ENCODE results near the gene APOL2. TPM values are rescaled to one million over a fixed set of nuclear protein-coding genes. Genes with fewer than 3 reads are reported as not detected.

The APOL2 gene
- total RNA-seq, 4 donors from 2014 or later, result 15.3 to 21.8 (median 17.1) TPM

DNA sequence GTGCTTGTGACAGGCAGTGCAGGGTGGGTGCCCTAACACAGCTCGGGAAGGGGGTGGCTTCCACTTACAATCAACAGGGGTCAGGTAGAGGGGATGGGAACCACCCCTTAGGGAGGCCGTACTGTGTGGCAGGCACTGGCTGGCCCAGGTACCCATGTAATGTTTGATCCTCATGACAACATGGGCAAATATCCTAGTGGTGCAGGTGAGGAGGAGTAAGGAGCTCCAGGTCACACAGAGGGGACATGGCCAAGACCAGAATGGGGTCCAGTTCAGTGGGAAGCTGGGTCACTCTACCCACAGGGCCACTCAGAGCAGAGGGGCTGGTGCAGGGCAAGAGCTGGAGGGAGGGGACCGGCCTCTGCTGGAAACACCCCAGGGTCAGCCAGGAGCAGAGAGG, 40.8 kb downstream of the APOL2 start:
- Histone ChIP-seq H3K9me3 (no peaks in the 10 kb centered on the region), H3K27ac (no peak overlapping the region), H3K4me3 (no peak overlapping the region), H3K4me1 (peaks cover 39% of the 10 kb centered on the region), H3K27me3 (no peaks in the 10 kb centered on the region), H3K36me3 (no peaks in the 10 kb centered on the region)
- DNase-seq (ENCODE audit: low spot score in 2 of 2), result no peak
- TF ChIP-seq POLR2AphosphoS5 (IDR thresholded peaks at IDR 0.05) (no peak), POLR2A (IDR thresholded peaks at IDR 0.05) (no peak), EP300 (IDR thresholded peaks at IDR 0.05) (no peak)
- TF ChIP-seq, protein P1, sequence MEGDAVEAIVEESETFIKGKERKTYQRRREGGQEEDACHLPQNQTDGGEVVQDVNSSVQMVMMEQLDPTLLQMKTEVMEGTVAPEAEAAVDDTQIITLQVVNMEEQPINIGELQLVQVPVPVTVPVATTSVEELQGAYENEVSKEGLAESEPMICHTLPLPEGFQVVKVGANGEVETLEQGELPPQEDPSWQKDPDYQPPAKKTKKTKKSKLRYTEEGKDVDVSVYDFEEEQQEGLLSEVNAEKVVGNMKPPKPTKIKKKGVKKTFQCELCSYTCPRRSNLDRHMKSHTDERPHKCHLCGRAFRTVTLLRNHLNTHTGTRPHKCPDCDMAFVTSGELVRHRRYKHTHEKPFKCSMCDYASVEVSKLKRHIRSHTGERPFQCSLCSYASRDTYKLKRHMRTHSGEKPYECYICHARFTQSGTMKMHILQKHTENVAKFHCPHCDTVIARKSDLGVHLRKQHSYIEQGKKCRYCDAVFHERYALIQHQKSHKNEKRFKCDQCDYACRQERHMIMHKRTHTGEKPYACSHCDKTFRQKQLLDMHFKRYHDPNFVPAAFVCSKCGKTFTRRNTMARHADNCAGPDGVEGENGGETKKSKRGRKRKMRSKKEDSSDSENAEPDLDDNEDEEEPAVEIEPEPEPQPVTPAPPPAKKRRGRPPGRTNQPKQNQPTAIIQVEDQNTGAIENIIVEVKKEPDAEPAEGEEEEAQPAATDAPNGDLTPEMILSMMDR (IDR thresholded peaks at IDR 0.05), result no peak
- 78% methylated on average over 3 of the region's 3 CpGs for WGBS

DNA sequence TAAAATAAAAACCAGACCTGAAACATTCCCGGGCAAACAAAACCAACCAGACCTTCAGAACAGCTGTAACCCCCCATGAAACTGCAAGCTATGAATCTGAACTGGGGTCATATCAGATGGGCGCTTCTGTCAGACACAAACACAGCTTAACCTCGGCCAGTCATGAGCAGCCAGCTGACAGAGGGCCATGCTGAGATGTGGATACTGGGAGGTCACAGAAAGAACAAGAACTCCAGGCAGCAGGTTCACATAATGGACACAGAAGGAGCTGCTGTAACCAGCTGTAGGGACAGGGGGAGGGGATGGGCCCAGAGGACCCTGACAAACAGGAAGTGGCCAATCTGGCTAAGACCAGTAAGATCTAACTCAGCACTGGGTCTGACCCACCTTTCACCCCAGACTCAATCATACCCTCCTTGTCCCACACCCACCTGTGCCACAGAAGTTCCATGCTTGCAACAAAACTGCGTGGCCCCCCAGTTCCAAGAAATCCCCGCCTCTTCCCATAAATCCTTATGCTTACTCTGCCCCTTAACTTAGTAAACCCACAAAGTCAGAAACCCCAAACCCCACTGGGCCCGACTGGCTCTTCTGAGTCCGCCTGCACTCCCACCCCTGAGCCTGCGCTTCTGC, 41.7 kb downstream of the APOL2 start:
- Histone ChIP-seq H3K9me3 (no peaks in the 10 kb centered on the region), H3K4me3 (no peak overlapping the region), H3K36me3 (no peaks in the 10 kb centered on the region), H3K27me3 (no peaks in the 10 kb centered on the region), H3K4me1 (peaks cover 32% of the 10 kb centered on the region), H3K27ac (peak overlapping the region; percentile 5)
- WGBS, result 67% methylated on average over 8 of the region's 8 CpGs
- DNase-seq (ENCODE audit: low spot score in 2 of 2), result no peak
- no peak for TF ChIP-seq POLR2AphosphoS5 (IDR thresholded peaks at IDR 0.05)
- TF ChIP-seq EP300 (IDR thresholded peaks at IDR 0.05), result no peak

DNA sequence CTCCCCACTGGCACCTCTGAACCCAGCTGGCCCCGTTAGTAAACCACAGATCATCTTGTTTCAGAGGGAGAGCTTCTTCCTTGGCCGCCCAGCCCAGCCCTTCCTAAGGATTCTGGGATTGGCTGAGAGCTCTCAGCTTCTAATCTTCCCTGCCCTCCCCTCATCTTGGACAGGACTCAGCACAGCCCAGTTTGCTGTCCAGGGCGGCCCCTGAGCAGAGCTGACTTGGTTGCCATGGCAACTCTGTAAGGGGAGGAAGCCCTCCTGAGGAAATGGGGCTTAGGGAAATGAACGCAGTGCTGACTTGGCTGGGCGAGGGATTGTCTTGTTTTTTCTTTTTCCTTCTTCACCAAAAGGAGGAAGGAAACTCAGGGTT, 42.3 kb downstream of the APOL2 start:
- Histone ChIP-seq H3K4me1 (peaks cover 27% of the 10 kb centered on the region), H3K9me3 (no peaks in the 10 kb centered on the region), H3K27me3 (no peaks in the 10 kb centered on the region), H3K36me3 (no peaks in the 10 kb centered on the region), H3K27ac (no peak overlapping the region), H3K4me3 (no peak overlapping the region)
- DNase-seq (ENCODE audit: low spot score in 2 of 2), result no peak
- TF ChIP-seq, protein P1 (IDR thresholded peaks at IDR 0.05), result no peak
- TF ChIP-seq POLR2AphosphoS5 (IDR thresholded peaks at IDR 0.05) (no peak), POLR2A (IDR thresholded peaks at IDR 0.05) (no peak), EP300 (IDR thresholded peaks at IDR 0.05) (no peak)
- 33% methylated on average over 4 of the region's 5 CpGs for WGBS

DNA sequence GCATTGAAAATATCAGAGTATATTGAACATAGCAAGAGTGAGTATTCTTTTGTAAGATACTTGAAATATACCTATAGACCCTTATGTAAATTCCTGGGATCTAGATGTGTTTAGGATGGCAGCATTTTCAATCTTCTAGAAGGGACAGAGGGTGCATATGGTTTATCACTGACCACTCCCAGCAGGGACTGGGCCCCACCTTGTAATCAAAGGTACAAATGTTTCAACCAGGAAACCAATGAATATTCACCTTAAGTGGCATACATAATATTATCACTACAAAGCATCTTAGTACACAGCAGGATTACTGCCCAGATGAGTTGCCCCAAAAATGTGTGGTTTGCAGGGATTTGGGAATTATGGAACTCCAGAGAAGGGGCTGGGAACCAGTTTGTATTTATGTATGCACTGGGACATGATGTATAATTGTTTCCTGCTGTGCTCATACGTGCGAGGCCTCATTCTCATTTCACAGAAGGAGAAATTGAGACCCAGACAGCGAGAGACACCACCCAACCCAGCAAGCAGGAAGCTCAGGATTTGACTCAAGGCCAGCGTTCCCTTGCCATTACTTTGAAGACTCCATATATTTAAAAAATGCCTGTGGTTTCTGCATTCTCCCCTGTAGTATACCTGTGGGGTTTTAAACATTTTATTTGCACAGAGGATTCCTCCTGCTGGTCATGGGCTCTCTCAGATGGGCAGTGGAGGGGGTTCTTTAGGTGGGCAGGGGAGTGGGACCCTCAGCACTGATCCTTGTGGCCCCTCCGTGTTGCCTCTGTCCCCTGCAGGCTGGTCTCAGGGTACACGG, 42.9 kb downstream of the APOL2 start:
- no peak for DNase-seq (ENCODE audit: low spot score in 2 of 2)
- Histone ChIP-seq H3K27ac (no peak overlapping the region), H3K36me3 (no peaks in the 10 kb centered on the region), H3K4me1 (peaks cover 25% of the 10 kb centered on the region), H3K27me3 (no peaks in the 10 kb centered on the region), H3K4me3 (no peak overlapping the region), H3K9me3 (no peaks in the 10 kb centered on the region)
- 49% methylated on average over 6 of the region's 6 CpGs for WGBS
- no peak for TF ChIP-seq POLR2AphosphoS5 (IDR thresholded peaks at IDR 0.05)
- TF ChIP-seq EP300 (IDR thresholded peaks at IDR 0.05), result no peak
- no peak for TF ChIP-seq POLR2A (IDR thresholded peaks at IDR 0.05)
- TF ChIP-seq, protein P1 (IDR thresholded peaks at IDR 0.05), result no peak

DNA sequence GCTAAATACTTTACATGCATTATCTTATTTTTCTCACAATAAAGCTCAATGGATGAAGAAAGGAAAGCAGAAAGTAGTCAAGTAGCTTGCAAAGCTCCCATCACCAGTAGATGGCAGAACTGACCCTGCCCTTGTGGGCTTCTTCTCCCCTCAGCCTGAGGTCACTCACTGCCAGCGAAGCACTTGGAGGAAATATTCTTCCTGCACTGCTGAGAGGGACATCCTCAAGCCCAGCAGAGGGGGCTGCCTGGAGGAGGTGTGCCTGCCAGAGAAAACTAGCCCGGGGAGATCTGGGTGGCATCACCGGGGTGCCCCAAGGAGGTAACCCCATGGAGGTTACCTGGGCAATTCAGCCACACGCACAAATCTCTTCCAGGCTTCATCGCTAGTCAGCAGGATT, 44.4 kb downstream of the APOL2 start:
- DNase-seq (ENCODE audit: low spot score in 2 of 2), result no peak
- Histone ChIP-seq H3K4me1 (peaks cover 31% of the 10 kb centered on the region), H3K27me3 (no peaks in the 10 kb centered on the region), H3K4me3 (no peak overlapping the region), H3K27ac (no peak overlapping the region), H3K9me3 (no peaks in the 10 kb centered on the region), H3K36me3 (no peaks in the 10 kb centered on the region)
- TF ChIP-seq POLR2A (IDR thresholded peaks at IDR 0.05) (no peak), POLR2AphosphoS5 (IDR thresholded peaks at IDR 0.05) (no peak)
- TF ChIP-seq, protein P1 (IDR thresholded peaks at IDR 0.05), result peak; percentile 11 to 57
- 56% methylated on average over 5 of the region's 5 CpGs for WGBS

Measured in suprapubic skin (tissue), 4 donors.